NCI-H2107 treated with DMSO at 0.1 percent for 48 hours (cell line): ENCODE measurements around the gene APOBEC3G.
"Not testable (repeated sequence)": the region's sequence is repeated elsewhere in the genome, so short reads cannot be mapped to it uniquely, and the experiment has no call there.

Source experiments
- DNase-seq: peaks from one replicate; lab custom pipeline; 2025; ENCODE audit not compliant: unreplicated experiment; lab: John Stamatoyannopoulos, UW

APOBEC3G gene

DNA sequence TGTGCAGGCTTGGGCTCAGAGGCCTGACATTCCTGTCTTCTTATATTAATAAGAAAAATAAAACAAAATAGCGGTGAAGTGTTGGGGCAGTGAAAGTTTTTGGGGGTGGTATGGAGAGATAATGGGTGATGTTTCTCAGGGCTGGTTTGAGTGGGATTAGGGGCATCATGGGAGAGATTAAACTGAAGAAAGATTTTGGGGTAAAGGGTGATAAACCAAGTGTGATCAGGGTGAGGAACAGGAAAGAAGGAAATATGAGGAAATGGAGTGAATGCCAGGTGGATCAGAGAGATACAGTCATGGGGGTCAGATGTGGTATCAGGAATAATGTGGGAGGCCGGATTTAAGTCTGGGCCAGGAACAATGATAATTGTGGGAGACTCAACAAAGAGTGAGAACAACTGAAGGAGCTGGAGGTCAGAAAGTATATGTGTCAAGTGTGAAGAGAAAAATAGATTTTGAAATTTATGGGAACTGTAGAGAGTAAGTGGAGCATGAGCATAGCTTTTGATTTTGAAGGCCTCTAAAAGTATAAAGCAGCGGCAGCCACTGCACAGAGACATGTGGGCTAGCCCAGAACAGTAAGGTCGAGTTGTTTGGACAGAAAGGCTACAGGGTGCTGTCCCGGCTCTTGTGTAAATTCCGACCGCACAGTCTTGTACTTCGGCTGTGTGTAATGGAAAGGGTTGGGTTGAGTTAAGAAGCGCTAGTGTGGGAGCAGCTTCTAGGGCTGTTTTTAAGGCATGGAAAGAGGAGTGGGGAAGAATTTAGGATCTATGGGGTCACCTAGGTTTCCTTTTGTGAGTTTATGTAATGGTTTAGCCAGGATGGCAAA lies 10.4 kb upstream of the APOBEC3G start:
- not testable (repeated sequence) for DNase-seq

DNA sequence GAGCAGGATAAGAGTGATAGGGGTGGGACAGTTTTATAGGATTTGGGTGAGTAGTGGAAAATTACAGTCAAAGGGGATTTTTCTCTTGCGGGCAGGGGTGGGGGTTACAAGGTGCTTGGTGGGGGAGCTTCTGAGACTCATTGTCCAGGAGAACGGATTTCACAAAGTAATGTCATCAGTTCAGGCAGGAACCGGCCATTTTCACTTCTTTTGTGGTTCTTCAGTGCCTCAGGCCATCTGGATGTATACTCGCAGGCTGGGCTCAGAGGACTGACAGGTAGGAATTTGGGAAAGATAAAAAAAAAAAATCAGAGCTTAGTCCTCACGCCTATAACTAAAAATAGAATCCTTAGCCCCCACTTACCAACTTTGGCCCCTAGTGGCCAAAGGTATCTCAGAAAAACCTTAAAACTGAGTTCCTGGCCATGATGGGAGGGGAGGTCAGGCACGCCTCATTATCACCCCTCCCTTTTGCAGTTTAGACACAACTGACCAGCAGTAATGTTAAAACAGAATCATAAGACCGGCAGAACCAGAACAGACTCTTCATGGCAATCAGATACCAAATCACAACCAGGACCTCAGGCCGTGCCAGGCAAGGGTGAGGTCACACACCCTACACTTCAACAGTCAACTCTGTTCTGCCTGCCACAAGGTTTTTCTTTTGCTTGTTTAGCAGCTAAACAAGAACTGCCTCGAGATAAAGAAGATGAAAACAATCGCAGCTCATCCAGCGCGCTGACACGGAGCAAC lies 8.9 kb upstream of the APOBEC3G start:
- DNase-seq, result no peak

DNA sequence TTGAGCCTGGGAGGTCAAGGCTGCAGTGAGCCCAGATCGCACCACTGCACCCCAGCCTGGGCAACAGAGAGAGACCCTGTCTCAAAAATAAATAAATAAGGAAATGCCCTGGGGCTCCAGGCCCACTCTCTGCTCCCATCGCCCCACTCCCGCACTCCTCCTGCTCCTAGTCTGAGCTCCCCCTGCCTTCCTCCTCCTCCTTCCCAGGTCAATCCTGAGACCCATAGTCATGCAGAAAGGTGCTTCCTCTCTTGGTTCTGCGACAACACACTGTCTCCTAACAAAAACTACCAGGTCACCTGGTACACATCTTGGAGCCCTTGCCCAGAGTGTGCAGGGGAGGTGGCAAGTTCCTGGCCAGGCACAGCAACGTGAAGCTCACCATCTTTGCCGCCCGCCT lies 6.9 kb upstream of the APOBEC3G start:
- no peak for DNase-seq

DNA sequence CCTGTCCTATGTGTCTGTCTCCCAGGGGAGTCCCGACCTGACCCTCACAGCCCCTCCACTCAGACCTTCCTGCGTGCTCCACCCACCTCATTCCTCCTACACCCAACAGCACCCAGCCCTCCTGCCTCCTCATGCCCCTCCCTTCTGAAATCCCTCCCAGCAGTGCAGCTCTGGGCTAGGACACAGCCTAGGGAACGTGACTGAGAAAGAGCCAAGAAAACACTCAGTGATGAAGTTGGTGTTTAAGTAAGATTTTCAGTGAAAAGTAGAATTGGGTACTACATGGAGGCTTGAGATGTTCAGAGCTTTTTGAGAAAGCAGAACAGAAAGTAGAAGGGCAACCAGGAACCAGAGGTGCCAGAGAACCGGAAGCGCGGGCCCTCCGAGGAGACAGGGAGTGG lies 4.5 kb upstream of the APOBEC3G start:
- DNase-seq, result not testable (repeated sequence)

DNA sequence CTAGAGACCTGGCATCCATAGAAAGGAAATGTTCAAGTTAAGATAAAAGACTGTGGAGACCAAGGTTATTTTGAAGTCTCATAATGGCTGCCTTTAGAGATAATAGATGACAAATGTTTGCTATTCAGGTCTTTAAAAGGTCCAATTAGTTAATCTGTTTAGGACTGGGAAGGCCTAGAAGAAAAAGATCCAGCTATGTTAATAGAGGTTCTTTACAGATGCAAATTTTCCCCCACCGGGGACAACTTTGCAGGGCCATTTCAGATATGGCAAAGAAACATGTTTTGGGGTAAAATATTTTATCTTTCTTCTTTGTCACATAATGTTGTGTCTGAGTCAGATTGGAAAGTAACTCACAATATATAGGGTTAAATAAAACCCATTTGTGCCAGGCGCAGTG lies 3.1 kb upstream of the APOBEC3G start:
- no peak for DNase-seq

DNA sequence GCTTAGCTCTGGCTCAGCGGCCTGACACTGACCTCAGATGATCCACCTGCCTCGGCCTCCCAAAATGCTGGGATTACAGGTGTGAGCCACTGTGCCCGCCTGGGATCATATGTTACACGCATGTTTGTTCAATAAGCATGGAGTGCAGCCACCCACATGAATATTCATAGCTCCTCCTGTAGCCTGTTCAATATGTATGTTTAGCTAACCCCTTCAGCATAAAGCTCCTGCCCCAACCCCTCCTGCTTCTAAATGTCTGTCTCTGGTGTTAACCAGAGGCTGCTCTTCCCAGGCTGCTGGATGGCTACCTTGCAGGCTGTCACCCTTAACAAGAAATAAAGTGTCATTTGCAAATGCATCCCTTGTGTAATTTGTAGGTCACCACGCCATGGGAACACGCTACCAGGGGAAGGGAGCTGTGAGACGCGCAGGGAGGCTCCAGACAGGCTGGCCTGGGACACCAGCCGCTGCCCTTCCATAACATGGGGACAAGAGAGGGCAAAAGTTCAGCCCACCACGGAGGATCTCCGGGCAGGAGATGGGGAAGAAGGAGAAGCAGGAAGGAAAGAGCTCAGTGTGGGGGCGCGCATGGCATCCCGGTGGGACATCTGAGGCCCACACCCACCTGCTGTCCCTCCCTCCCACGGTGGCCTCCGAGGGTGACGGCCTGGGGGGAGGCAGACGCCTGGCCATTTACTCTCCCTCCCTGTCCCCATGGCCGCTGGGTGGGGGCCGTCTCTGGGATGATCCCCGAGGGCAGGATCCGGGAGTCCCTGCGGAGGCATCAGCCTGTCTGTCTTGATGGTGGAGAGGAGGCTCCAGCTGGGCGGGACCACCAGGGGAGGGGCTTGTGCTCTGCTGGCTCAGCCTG lies 685 bp upstream of the APOBEC3G start:
- DNase-seq, result not testable (repeated sequence)

DNA sequence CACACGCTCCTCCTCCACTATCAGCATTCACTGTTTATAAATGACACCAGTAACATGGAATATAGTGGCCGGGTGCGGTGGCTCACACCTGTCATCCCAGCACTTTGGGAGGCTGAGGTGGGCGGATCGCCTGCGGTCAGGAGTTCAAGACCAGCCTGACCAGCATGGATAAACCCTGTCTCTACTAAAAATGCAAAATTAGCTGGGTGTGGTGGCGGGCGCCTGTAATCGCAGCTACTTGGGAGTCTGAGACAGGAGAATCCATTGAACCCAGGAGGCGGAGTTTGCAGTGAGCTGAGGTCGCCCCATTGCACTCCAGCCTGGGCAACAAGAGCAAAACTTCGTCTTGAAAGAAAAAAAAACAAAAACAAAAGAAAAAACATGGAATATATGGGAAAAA lies 837 bp downstream of the APOBEC3G start:
- DNase-seq, result not testable (repeated sequence)

DNA sequence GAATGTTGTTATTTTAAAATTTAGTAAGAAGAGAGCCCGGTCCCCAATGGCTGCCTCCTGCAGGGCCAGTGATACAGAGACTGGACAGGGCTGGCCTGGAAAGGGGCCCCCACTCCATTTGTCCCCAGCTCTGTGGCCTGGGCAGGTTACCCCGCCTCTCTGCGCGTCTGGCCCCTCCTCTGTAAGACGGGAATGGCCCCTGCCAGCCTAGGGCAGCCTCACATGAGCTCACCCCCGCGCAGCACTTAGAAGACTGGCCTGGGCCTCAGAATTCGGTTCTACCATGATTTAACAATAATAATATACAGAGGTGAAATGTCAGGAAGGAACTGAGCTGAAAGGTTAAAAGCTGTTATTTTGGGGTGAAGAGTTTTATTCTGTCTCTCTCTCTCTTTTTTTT lies 1.3 kb downstream of the APOBEC3G start:
- no peak for DNase-seq

DNA sequence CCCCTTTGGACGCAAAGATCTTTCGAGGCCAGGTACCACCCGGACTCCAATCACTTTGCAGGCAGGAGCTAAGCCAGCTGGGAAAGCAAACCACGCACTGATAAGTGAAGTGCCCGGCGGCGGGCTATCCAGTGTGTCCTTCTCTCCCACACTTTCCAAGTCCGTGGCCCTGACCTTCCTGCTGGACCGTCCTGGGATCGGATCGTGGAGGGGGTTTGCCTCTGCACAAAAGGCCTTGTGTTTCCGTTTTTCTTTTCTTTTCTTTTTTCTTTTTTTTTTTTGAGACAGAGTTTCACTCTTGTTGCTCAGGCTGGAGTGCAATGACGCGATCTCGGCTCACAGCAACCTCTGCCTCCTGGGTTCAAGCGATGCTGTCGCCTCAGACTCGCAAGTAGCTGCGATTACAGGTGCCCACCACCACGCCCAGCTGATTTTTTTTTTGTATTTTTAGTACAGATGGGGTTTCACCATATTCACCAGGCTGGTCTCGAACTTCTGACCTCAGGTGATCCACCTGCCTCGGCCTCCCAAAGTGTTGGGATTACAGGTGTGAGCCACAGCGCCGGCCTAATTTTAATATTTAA lies 2.1 kb downstream of the APOBEC3G start:
- DNase-seq, result not testable (repeated sequence)

DNA sequence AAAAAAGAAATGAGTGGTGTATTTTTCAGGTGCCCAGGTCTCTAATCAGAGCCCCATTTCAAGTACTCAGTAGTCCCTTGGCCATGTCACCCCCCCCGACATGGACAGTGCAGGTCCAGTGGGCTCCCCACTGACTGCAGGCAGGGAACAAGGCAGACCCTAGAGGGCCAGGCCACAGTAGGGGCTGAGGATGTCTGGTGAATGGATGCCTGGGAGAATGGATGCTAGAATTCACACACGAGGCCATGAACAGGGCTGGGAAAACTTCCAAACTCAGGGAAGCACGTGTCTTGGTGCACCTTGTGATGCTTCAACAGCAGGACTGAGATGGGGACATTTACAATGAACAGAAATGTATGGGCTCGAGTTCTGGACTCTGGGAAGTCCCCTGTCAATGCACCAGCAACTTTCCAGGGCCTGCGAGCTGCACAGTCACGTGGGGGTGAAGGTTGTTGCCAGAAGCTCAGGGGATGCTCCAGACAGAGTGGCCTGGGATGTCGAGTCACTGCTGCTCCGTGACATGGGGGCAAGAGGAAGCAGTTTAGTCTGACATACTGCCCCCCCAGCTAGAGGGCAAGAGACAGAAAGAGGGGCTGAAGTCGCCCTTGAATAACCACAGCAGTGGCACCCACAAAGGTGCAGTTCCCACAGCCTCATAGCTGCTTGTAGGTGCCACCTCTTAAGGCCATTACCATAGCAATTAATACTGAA lies 3.1 kb downstream of the APOBEC3G start:
- DNase-seq, result no peak

DNA sequence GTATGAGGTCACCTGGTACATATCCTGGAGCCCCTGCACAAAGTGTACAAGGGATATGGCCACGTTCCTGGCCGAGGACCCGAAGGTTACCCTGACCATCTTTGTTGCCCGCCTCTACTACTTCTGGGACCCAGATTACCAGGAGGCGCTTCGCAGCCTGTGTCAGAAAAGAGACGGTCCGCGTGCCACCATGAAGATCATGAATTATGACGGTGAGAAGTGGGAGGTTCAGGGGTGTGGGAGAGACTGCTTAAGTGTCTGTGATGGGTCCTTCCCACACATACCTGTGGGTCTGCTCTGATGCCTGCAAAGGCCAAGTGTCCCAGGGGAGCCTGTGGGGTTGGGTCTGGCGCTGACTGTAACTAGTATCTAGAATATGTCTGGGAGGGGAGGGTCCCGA lies 3.9 kb downstream of the APOBEC3G start:
- no peak for DNase-seq

DNA sequence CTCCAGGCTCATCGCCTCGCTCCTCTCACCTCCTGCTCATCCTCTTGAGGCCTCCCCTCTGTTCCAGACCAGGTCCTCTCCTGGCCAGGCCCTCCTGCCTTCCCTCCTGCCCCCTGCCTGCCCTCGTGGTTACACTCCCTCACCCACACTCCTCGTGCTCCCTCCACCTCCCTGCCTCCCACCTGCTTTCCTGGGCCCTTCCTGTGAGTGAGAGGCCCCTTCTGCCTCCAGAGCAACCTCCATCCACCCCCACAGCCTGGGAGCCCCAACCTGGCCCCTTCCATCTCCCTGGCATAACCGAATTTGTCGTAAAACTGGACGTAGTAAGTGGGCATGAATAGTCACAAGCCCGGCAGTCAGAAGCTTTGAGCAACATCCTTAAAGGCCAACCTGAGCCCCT lies 4.5 kb downstream of the APOBEC3G start:
- DNase-seq, result no peak

DNA sequence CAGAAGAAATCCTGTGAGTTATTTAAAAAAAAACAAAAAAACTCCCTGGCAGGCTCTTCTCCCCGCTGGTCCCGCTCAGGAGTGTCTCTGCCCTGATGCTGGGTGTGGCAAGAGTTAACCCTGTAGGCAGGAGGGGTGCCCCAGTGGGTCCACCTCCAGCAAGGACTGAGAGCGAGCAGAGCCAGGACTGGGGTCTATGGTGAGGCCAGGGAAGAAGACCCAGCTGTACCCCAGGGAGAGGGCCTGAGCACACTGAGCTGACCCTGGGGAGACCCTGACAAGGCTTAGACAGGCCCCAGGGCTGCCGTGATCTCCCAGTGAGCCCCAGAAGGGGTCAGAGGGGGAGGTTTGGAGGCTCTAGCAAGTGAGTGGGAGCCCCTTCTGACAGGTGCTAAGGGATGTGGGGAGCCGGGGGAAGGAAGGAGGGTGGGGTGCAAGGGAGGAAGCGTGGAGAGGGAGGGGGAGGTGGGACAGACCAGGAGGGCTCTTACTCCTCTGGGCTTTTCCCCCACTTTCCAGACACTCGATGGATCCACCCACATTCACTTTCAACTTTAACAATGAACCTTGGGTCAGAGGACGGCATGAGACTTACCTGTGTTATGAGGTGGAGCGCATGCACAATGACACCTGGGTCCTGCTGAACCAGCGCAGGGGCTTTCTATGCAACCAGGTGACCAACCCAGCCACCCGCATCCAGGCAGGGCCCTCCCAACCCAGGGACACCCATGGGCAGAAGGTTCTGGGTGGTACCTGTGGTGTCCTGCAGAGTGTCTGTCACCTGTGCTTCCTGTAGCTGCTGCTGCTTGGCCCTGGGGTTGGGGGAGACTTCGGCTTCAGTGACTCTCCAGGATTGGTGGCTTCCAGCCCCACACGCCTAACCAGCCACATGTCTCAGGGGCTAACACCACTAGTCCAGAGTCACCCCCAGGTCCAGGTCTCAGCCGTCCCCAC lies 6.4 kb downstream of the APOBEC3G start:
- DNase-seq, result no peak

DNA sequence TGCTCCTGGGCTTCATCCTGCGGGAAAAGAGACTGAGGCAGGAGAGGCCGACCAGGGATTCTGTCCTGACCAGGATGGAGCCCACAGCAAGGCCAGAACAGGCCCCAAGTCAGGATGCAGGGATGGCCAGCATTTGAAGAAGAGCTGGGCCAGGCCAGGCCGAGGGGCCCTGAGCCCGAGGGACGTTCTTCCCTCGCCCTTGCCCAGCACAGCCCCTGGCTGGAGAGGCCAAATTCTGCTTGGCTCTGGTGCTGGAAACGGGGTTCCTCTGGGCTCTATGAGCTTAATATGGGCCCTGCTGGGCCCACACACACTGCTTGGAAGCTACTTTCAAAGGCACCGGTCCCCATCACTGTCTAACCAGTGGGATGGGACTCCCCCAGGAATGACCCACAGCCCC lies 7.6 kb downstream of the APOBEC3G start:
- DNase-seq, result no peak

DNA sequence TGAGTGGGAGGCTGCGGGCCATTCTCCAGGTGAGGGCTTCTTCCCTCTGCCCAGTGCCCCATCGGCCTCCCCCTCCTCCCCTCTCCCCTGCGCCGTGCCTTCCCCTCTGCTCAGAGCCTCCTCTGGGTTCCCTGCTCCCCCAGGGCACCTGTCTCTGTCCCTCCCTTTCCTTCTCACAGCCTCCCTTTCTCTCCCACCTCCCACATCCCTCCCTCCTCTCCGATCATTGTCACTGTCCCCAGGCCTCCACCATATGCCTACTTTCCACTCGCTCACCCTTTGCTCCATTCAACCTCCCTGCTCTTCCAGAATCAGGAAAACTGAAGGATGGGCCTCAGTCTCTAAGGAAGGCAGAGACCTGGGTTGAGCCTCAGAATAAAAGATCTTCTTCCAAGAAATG lies 10.0 kb downstream of the APOBEC3G start:
- no peak for DNase-seq

DNA sequence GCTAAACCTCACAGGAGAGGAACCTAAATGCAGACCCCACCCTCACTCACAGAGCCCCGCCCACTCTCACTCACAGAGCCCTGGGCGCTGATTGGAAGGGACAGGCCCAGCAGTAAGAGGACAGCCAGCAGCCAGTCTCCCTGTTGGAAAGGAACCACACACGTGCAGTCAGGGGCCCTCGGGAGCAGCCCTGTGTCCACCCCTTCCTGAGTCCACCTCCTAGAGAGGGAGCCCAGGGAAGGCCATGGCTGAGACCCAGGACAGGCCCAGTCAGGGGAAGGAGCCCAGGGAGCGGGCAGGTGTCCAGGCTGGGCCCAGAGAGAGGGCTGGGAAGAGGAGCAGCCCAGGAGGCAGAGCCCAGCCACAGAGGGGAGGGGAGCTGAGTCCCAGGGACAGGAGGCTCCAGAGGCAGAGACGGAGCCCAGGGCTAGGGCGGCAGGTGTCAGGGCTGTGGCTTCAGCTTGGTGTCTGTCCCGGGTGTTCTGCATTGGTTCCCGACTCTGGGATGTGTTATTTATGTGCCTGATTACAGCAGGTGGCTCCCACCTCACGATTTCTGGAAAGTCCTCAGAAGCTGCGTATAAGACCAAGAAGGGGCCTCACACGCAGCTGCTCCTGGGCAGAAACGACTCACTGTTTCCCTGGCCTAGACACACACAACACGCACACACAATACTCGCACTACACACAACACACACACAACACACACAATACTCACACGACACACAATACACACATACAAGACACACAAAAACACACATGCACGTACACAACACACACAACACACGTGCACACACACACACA lies 11.0 kb downstream of the APOBEC3G start:
- no peak for DNase-seq

DNA sequence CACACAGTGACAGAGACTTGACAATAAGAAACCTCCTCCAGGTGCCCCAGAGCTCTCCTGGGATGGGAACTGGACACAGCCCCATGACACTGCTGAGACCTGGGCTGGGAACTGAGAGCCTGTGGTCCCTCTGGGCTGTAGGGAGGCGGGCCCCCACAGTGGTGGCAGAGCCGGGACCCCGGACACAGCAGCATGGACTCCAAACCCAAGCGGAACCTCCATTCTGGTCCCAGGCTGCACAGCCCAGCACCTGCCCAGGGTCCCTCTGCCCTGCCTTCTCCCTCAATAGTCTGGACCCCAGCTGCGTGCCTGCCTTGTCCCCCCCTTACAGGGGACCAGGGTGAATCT lies 11.6 kb downstream of the APOBEC3G start:
- no peak for DNase-seq

DNA sequence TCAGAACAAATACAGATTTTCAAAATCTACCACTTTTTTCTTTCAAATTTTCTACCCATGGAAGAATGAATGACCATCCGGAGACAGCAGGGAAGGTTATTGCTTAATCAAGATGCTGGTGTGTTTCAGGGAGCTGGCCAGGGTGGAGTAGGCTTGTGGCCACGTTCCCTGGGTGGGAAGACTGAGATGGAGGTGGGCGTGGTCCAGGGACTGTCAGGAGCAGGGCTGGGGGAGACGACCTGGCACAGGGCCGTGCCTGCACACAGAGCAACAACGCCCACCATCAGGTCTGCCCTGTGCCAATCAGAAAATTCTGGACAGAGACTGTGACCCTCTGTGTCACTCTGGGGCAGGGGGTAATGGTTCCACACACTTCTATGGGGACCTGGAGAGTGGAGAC lies 12.9 kb downstream of the APOBEC3G start:
- DNase-seq, result no peak
